ENCODE measurements around the gene LIPC. TPM values are rescaled to one million over a fixed set of nuclear protein-coding genes. Genes with fewer than 3 reads are reported as not detected.
A peak's percentile ranks its signal among the peaks of the same experiment; 100 is the strongest.

The LIPC gene
- total and polyA plus RNA-seq, 9 of the 15 experiments (the other 6 are each of a cell fraction or from before 2014, with no cell fraction given): 0.07 to 0.41 (median 0.11) TPM; not detected in 2

GRCh38 chr15:58551764-58552504 lies 120.1 kb downstream of the LIPC start (continued):
- TF ChIP-seq MITF (IDR thresholded peaks at IDR 0.05): no peak
- peak; percentile 40; the same call in 1 of the 2 replicates for TF ChIP-seq NFIC (IDR thresholded peaks at IDR 0.05)
- TF ChIP-seq TFAP4 (CRISPR knock-in tag; IDR thresholded peaks at IDR 0.05; ENCODE audit: borderline replicate concordance): no peak
- TF ChIP-seq SRSF3 (IDR thresholded peaks at IDR 0.05; ENCODE audit: insufficient read depth, low read length): no peak
- TF ChIP-seq NKRF (IDR thresholded peaks at IDR 0.05; ENCODE audit: borderline replicate concordance): no peak
- TF ChIP-seq TCFL5 (CRISPR knock-in tag; conservative IDR thresholded peaks at IDR 0.05): no peak
- TF ChIP-seq SAFB (IDR thresholded peaks at IDR 0.05; ENCODE audit: borderline replicate concordance, low read depth, low read length): no peak
- no peak for TF ChIP-seq ZBTB49 (CRISPR knock-in tag; IDR thresholded peaks at IDR 0.05; ENCODE audit: borderline replicate concordance)
- TF ChIP-seq MLX (CRISPR knock-in tag; conservative IDR thresholded peaks at IDR 0.05): no peak
- no peak for TF ChIP-seq ZFPM2 (CRISPR knock-in tag; IDR thresholded peaks at IDR 0.05)
- no peak for TF ChIP-seq NFXL1 (CRISPR knock-in tag; IDR thresholded peaks at IDR 0.05)
- TF ChIP-seq IRF9 (tag; IDR thresholded peaks at IDR 0.05): no peak
- TF ChIP-seq RBM34 (IDR thresholded peaks at IDR 0.05; ENCODE audit: borderline replicate concordance, insufficient read depth, low read length): no peak
- TF ChIP-seq BRF2 (IDR thresholded peaks at IDR 0.05; ENCODE audit: borderline replicate concordance, insufficient read depth, insufficient read length): no peak
